Neural cell (in vitro differentiated cells): ENCODE data around the gene TPMT. TPM values are rescaled to one million over a fixed set of nuclear protein-coding genes. Genes with fewer than 3 reads are reported as not detected.

Experiments
- H2AFZ ChIP-seq: fragments of 200-600, 300-800 bp; sonication (generic), shearing (Covaris generic); 2 replicates; pipeline ENCODE4 v1.6.0; 2014; ENCODE audit warnings: low read depth, mild to moderate bottlenecking, antibody characterized with exemption, low read length, moderate library complexity
- H3F3A ChIP-seq: fragments of 200-600 bp; shearing (Covaris generic); 2 replicates; pipeline ENCODE4 v1.6.1; 2016; ENCODE audit warnings: mild to moderate bottlenecking, moderate library complexity, mixed read lengths, antibody characterized with exemption, low read length; ENCODE audit not compliant: insufficient read depth, poor library complexity, severe bottlenecking
- H3K27ac ChIP-seq: fragments of 200-600, 300-800 bp; sonication (generic), shearing (Covaris generic); 2 replicates; pipeline ENCODE4 v1.5.1; 2014; ENCODE audit warnings: mild to moderate bottlenecking, low read length, moderate library complexity
- H3K27me3 ChIP-seq: fragments of 300-800, 200-600 bp; sonication (generic), shearing (Covaris generic); 2 replicates; pipeline ENCODE4 v1.6.0; 2014; ENCODE audit warnings: mild to moderate bottlenecking, low read depth, low read length, moderate library complexity; ENCODE audit not compliant: insufficient read depth
- H3K36me3 ChIP-seq: fragments of 300-800, 200-600 bp; sonication (generic), shearing (Covaris generic); 2 replicates; pipeline ENCODE4 v1.5.1; 2014; ENCODE audit warnings: mild to moderate bottlenecking, antibody characterized with exemption, low read length, moderate library complexity; ENCODE audit not compliant: insufficient read depth
- H3K4me2 ChIP-seq: fragments of 300-800, 200-600 bp; sonication (generic), shearing (Covaris generic); 2 replicates; pipeline ENCODE4 v1.6.0; 2014; ENCODE audit warnings: mild to moderate bottlenecking, low read length
- H3K4me3 ChIP-seq: fragments of 300-800, 200-600 bp; sonication (generic), shearing (Covaris generic); 2 replicates; pipeline ENCODE4 v1.5.1; 2014; ENCODE audit warnings: mild to moderate bottlenecking, low read length, moderate library complexity
- H3K79me2 ChIP-seq: fragments of 200-600 bp; shearing (Covaris generic); replicated peaks from 2 replicates; pipeline ENCODE4 v1.6.0; 2014; ENCODE audit warnings: mild to moderate bottlenecking, low read length, moderate library complexity; ENCODE audit not compliant: insufficient read depth
- H3K9ac ChIP-seq: fragments of 300-800, 200-600 bp; sonication (generic), shearing (Covaris generic); 2 replicates; pipeline ENCODE4 v1.6.1; 2016; ENCODE audit warnings: mild to moderate bottlenecking, low read length, mixed read lengths
- H3K9me2 ChIP-seq: fragments of 200-600 bp; shearing (Covaris generic); 2 replicates; pipeline ENCODE4 v1.6.1; 2016; ENCODE audit warnings: mild to moderate bottlenecking, low read length, mixed read lengths; ENCODE audit not compliant: insufficient read depth
- H3K9me3 ChIP-seq: fragments of 200-600, 300-800 bp; sonication (generic), shearing (Covaris generic); 2 replicates; pipeline ENCODE4 v1.6.1; 2016; ENCODE audit warnings: mild to moderate bottlenecking, mixed run types, low read length, moderate library complexity, mixed read lengths
- H4K20me1 ChIP-seq: fragments of 200-600 bp; shearing (Covaris generic); 2 replicates; pipeline ENCODE4 v1.6.1; 2016; ENCODE audit warnings: mild to moderate bottlenecking, mixed run types; ENCODE audit not compliant: insufficient read depth
- EP300 ChIP-seq: fragments of 450-650 bp; conservative IDR thresholded peaks from 2 replicates; pipeline ENCODE4 v1.6.1; 2014; ENCODE audit warnings: antibody characterized with exemption, mild to moderate bottlenecking, moderate library complexity; ENCODE audit not compliant: poor library complexity, severe bottlenecking
- EZH2 ChIP-seq: fragments of 200-600, 300-800 bp; shearing (Covaris generic), sonication (generic); IDR thresholded peaks from 2 replicates; pipeline ENCODE4 v1.6.1; 2014; ENCODE audit warnings: antibody characterized with exemption, low read length, borderline replicate concordance, mild to moderate bottlenecking; ENCODE audit not compliant: insufficient read depth, poor library complexity, severe bottlenecking
- MXI1 ChIP-seq: fragments of 450-650 bp; conservative IDR thresholded peaks from 2 replicates; pipeline ENCODE4 v1.6.1; 2014; ENCODE audit warnings: antibody characterized with exemption, mild to moderate bottlenecking; ENCODE audit not compliant: poor library complexity, severe bottlenecking
- POLR2AphosphoS5 ChIP-seq: IDR thresholded peaks from 2 replicates; pipeline ENCODE4 v1.6.1; 2012
- RAD21 ChIP-seq: fragments of 450-650 bp; conservative IDR thresholded peaks from 2 replicates; pipeline ENCODE4 v1.6.1; 2014; ENCODE audit warnings: antibody characterized with exemption, mild to moderate bottlenecking, moderate library complexity
- TAF1 ChIP-seq: IDR thresholded peaks from 2 replicates; pipeline ENCODE4 v1.6.1; 2012; ENCODE audit warnings: low read depth
- polyA plus RNA-seq: library from polyadenylated mRNA; depleted of rRNA; stranded (reverse); fragments of >200 nt; gene quantifications from 2 replicates; pipeline ENCODE4 v1.2.3, GENCODE V29; 2014
- TF ChIP-seq, protein P1 (sequence below): IDR thresholded peaks from 2 replicates; pipeline ENCODE4 v1.6.1; 2012; ENCODE audit warnings: borderline replicate concordance

The TPMT gene
- polyA plus RNA-seq, 1 donor from 2014 or later = 5.7 TPM

DNA sequence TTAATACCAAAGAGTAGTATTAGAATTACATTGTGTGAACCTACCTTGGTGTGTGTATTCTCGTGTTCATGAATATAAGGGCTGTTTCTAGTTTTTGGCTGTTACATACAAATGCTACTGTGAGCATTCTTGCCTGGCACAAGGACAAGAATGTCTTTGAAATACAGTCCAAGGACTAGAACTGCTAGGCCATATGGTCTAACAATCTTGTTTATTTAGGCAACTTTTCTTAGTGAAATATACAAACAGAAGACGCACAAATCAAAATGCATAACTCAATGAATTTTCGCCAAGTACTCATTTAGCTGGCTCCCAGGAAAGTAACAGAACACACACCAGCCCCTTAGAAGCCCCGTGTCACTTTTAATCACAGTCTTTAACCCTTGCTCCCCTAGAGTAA, 28.9 kb upstream of the TPMT start:
- H3K4me2 ChIP-seq = no peak overlapping the region
- no peaks in the 10 kb centered on the region for H3K27me3 ChIP-seq
- H4K20me1 ChIP-seq = no peaks in the 10 kb centered on the region
- no peaks in the 10 kb centered on the region for H3K79me2 ChIP-seq
- H2AFZ ChIP-seq = no peak overlapping the region
- TF ChIP-seq, protein P1, sequence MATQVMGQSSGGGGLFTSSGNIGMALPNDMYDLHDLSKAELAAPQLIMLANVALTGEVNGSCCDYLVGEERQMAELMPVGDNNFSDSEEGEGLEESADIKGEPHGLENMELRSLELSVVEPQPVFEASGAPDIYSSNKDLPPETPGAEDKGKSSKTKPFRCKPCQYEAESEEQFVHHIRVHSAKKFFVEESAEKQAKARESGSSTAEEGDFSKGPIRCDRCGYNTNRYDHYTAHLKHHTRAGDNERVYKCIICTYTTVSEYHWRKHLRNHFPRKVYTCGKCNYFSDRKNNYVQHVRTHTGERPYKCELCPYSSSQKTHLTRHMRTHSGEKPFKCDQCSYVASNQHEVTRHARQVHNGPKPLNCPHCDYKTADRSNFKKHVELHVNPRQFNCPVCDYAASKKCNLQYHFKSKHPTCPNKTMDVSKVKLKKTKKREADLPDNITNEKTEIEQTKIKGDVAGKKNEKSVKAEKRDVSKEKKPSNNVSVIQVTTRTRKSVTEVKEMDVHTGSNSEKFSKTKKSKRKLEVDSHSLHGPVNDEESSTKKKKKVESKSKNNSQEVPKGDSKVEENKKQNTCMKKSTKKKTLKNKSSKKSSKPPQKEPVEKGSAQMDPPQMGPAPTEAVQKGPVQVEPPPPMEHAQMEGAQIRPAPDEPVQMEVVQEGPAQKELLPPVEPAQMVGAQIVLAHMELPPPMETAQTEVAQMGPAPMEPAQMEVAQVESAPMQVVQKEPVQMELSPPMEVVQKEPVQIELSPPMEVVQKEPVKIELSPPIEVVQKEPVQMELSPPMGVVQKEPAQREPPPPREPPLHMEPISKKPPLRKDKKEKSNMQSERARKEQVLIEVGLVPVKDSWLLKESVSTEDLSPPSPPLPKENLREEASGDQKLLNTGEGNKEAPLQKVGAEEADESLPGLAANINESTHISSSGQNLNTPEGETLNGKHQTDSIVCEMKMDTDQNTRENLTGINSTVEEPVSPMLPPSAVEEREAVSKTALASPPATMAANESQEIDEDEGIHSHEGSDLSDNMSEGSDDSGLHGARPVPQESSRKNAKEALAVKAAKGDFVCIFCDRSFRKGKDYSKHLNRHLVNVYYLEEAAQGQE = no peak
- no peak for TF ChIP-seq EP300
- no peak for TF ChIP-seq MXI1
- no peaks in the 10 kb centered on the region for H3K9me2 ChIP-seq
- no peak overlapping the region for H3K9ac ChIP-seq
- no peaks in the 10 kb centered on the region for H3K9me3 ChIP-seq
- no peak overlapping the region for H3K27ac ChIP-seq
- no peak overlapping the region for H3K4me3 ChIP-seq
- no peaks in the 10 kb centered on the region for H3K36me3 ChIP-seq
- H3F3A ChIP-seq = no peaks in the 10 kb centered on the region

DNA sequence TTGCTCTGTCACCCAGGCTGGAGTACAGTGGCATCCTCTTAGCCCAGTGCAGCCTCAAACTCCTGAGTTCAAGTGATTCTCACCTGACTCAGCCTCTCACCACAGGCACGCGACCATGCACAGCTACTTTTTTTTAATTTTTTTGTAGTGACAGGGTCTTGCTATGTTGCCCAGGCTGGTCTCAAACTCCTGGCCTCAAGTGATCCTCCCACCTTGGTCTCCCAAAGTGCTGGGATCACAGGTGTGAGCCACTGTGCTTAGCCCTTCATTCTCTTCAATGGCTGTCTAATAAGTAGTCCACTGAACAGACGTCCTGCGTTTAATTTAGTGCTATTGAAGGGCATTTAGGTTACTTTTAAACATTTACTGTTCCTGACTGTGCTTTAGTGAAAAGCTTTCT, 27.7 kb upstream of the TPMT start:
- TF ChIP-seq EZH2 (no peak), RAD21 (no peak), POLR2AphosphoS5 (no peak), TAF1 (no peak)
- TF ChIP-seq, protein P1 = no peak
- Histone ChIP-seq H3K36me3 (no peaks in the 10 kb centered on the region), H2AFZ (no peak overlapping the region), H3K4me3 (no peak overlapping the region), H3K27ac (no peak overlapping the region), H3K9me2 (no peaks in the 10 kb centered on the region), H4K20me1 (no peaks in the 10 kb centered on the region), H3K9me3 (no peaks in the 10 kb centered on the region), H3F3A (no peaks in the 10 kb centered on the region), H3K4me2 (no peak overlapping the region), H3K79me2 (no peaks in the 10 kb centered on the region), H3K27me3 (no peaks in the 10 kb centered on the region), H3K9ac (no peak overlapping the region)
